Astrocyte of the spinal cord (primary cell): ENCODE data around the gene PIK3R5.
"Not testable (repeated sequence)": the region's sequence is repeated elsewhere in the genome, so short reads cannot be mapped to it uniquely, and the experiment has no call there.

Source experiments
- DNase-seq: peaks from one replicate; pipeline ENCODE4 v3.0.0; 2011; ENCODE audit warnings: low read depth, low spot score
- H3K4me3 ChIP-seq: 2 replicates; pipeline ENCODE4 v1.5.1; 2011; ENCODE audit warnings: low read depth, mild to moderate bottlenecking, low read length, moderate library complexity
- in situ Hi-C: cut with HindIII; loops from 2 replicates; pipeline ENCODE4 v1.10.0; 2017; ENCODE audit warnings: low sequenced_read_pairs
- TF ChIP-seq, protein P1 (sequence below): IDR thresholded peaks from 2 replicates; pipeline ENCODE4 v1.5.1; 2012; ENCODE audit warnings: low read depth, mild to moderate bottlenecking, low read length, inconsistent platforms

The PIK3R5 gene

DNA sequence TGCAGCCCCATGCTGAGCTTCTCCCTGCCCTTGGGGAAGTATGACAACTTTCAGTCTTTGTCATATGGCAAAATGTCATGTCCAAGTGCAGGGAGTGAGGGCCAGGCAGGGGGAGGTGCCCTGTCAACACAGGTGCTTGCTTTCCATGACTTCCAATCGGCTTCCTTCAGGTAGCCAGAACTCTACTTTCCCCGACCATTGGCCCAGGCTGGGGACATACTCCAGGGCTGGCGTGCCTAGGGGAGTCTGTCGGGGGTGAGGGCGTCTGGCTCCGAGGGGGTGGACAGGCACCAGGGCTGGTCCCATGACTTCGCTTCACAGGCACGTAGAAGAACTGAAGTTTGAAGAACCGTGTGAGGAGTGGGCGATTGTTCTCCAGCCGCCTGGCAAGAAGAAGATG is 78.2 kb downstream of the PIK3R5 start:
- in situ Hi-C loops = no loop called here
- H3K4me3 ChIP-seq = no peak overlapping the region
- DNase-seq = no peak
- TF ChIP-seq, protein P1, sequence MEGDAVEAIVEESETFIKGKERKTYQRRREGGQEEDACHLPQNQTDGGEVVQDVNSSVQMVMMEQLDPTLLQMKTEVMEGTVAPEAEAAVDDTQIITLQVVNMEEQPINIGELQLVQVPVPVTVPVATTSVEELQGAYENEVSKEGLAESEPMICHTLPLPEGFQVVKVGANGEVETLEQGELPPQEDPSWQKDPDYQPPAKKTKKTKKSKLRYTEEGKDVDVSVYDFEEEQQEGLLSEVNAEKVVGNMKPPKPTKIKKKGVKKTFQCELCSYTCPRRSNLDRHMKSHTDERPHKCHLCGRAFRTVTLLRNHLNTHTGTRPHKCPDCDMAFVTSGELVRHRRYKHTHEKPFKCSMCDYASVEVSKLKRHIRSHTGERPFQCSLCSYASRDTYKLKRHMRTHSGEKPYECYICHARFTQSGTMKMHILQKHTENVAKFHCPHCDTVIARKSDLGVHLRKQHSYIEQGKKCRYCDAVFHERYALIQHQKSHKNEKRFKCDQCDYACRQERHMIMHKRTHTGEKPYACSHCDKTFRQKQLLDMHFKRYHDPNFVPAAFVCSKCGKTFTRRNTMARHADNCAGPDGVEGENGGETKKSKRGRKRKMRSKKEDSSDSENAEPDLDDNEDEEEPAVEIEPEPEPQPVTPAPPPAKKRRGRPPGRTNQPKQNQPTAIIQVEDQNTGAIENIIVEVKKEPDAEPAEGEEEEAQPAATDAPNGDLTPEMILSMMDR = no peak

DNA sequence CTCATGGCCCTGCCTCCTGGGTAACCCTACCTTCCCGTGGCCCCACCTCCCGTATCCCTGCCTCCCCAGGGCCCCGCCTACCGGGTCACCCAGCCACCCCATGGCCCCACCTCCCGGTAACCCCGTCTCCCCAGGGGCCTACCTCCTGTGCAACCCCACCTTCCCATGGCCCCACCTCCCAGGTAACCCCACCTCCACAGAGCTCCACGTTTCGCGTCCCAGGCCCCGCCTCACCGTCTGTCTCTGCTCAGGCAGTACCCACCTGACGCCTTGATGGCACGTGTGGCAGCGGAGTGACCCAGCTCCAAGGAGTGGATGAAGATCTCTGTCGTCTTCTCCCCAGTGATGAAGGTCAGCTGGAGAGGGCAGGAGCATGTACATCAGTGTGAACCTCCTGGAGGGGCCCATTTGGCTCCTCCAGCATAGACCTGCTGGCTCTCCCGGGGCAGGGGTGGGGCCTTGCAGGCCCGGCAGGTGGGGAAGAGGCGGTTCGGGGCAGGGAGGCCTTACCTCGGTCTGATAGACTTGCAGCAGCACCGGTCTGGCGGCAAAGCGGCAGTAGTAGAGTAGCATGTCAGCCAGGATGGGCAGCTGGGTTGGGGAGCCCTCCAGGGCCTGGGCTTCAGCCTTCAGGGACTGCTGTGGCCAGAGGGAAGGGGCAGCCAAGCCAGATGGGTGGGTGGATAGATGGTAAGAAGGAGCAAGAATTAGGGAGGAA is 79.4 kb downstream of the PIK3R5 start:
- TF ChIP-seq, protein P1 = no peak
- no peak for DNase-seq
- no peak overlapping the region for H3K4me3 ChIP-seq
- in situ Hi-C loops = no loop called here

DNA sequence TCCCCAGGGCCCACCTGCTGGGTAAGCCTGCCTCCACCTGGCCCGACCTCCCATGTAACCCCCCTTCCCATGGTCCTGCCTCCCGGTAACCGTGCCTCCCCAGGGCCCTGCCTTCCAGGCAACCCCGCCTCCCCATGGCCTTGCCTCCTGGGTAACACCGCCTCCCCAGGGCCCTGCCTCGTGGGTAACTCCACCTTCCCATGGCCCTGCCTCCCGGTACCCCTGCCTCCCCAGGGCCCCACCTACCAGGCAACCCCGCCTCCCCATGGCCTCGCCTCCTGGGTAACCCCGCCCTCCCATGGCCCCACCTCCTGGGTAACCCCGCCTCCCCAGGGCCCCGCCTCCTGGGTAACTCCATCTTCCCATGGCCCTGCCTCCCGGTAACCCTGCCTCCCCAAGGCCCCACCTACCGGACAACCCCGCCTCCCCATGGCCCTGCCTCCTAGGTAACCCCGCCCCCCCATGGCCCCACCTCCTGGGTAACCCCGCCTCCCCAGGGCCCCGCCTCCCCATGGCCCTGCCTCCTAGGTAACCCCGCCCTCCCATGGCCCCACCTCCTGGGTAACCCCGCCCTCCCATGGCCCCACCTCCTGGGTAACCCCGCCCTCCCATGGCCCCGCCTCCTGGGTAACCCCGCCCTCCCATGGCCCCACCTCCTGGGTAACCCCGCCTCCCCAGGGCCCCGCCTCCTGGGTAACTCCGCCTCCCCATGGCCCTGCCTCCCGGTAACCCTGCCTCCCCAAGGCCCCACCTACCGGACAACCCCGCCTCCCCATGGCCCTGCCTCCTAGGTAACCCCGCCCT is 80.1 kb downstream of the PIK3R5 start:
- in situ Hi-C loops = not testable (repeated sequence)

DNA sequence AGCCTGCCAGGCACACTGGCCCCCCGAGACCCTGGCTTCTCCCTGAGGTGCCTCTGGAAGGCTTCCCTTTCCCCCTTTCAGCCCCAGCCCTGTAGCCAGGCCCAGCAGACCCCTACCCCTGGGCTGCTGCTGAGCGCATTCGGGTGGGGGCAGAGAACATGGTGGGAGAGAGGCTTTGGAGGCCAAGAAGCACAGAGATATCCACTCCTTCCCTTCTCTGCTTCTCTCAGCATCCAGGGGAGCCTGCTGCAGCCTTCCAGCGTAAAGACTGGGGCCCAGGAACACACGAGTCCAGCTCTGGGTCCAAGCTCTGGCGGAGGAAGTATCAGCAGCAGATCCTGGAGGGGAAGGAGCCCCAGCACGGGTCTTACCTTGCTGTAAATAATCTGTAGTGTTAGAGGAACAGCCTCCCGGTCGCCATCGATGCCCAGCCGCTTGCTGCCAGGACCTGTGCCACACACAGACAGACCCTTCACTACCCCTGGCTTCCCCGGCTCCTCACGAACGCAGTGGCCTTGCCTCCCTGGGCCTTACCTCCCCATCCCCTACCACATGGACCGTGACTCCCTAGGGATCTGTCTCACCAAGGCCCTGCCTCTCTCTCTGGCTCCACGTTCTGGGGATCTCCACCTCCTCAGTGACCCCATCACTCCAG is 81.0 kb downstream of the PIK3R5 start:
- in situ Hi-C loops = no loop called here
- no peak for DNase-seq
- TF ChIP-seq, protein P1 = no peak
- no peak overlapping the region for H3K4me3 ChIP-seq

More for the DNA sequence above, 80.1 kb downstream of the PIK3R5 start:
- not testable (repeated sequence) for H3K4me3 ChIP-seq, DNase-seq

DNA sequence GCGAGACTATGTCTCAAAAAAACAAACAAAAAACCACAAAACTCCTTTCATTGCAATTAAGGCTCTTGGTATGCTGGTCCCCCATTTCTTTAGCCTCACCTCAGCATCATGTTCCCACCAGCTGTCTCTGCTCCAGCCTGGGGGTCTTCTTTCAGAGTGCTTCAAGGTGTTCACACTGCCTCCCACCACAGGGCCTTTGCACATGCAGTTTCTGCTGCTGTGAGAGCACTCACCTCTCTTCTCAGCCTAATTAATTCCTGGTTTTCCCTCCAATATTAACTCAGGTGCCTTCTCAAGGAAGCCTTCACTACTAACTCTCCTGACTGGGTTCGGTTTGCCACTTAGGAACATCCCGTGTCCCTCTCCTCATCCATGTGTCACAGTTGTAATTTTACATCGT is 82.2 kb downstream of the PIK3R5 start:
- H3K4me3 ChIP-seq = no peak overlapping the region
- in situ Hi-C loops = no loop called here
- DNase-seq = no peak
- TF ChIP-seq, protein P1 = no peak

DNA sequence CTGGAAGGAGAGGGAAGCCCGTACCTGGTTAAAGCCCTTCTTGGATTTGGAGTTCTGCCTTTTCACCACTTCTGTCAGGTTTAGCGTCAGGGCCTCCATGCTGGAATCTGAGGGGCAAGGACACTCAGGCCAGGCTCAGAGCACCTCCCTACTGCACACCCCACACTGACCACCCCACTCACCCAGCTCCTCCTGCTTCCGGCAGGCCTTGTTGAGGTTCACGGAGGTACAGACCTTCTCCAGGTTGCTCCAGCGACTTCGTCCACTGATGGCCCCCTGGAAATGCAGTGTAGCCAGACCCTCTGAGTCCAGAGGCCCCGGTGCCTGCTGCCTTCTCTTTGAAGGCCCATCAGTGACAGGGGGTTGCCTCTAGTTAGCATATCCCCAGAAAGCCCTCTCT is 83.9 kb downstream of the PIK3R5 start:
- in situ Hi-C loops = no loop called here

More for the DNA sequence above, 83.9 kb downstream of the PIK3R5 start:
- no peak overlapping the region for H3K4me3 ChIP-seq
- TF ChIP-seq, protein P1 = no peak
- DNase-seq = no peak
